B cell (primary cell): Measurements from ENCODE around the gene ITPRIP.

Experiments
- EZH2 ChIP-seq: IDR thresholded peaks from 2 replicates; pipeline ENCODE4 v1.6.1; 2012; ENCODE audit warnings: borderline replicate concordance, low read depth, mild to moderate bottlenecking, moderate library complexity, low read length; ENCODE audit not compliant: insufficient read depth, poor library complexity, severe bottlenecking
- TF ChIP-seq, protein P1 (sequence below): fragments of 200-600 bp; IDR thresholded peaks from one replicate; pipeline ENCODE4 v1.8.0; 2022; ENCODE audit warnings: antibody characterized with exemption, mild to moderate bottlenecking

DNA sequence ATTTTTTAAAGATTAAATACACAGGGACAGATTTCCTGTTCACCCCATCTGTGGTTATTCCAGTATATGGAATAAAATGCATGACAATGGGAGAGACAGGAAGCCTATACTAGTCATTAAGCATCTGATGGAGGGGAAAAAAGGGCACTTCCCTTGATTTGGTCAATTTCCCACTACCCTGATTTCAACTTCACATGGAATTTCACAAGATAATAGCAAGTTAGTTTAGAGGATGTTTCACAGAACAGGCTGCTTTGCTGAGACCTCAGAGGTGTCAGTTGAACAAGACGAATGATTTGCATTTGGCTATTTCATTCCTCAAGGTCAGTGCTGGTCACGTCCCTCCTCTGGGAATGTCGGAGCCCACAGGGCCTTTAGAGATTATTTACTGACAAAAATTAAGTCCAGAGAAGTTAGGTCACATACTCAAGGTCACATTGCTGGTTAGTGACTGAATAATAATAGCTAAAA is 4.7 kb upstream of the ITPRIP start:
- TF ChIP-seq, protein P1, sequence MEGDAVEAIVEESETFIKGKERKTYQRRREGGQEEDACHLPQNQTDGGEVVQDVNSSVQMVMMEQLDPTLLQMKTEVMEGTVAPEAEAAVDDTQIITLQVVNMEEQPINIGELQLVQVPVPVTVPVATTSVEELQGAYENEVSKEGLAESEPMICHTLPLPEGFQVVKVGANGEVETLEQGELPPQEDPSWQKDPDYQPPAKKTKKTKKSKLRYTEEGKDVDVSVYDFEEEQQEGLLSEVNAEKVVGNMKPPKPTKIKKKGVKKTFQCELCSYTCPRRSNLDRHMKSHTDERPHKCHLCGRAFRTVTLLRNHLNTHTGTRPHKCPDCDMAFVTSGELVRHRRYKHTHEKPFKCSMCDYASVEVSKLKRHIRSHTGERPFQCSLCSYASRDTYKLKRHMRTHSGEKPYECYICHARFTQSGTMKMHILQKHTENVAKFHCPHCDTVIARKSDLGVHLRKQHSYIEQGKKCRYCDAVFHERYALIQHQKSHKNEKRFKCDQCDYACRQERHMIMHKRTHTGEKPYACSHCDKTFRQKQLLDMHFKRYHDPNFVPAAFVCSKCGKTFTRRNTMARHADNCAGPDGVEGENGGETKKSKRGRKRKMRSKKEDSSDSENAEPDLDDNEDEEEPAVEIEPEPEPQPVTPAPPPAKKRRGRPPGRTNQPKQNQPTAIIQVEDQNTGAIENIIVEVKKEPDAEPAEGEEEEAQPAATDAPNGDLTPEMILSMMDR, result no peak
- TF ChIP-seq EZH2, result no peak
